Brain microvascular endothelial cell (primary cell): ENCODE data around the gene PDZD7.

ENCODE experiments used
- DNase-seq: peaks from one replicate; pipeline ENCODE4 v3.0.0-alpha.2; 2020
- H3K27ac ChIP-seq: fragments of 250-450 bp; sonication (Bioruptor Pico); 2 replicates; pipeline ENCODE4 v1.5.1; 2020; ENCODE audit warnings: mild to moderate bottlenecking, moderate library complexity
- H3K27me3 ChIP-seq: fragments of 250-450 bp; sonication (Bioruptor Pico); replicated peaks from 2 replicates; pipeline ENCODE4 v1.5.1; 2020; ENCODE audit warnings: mild to moderate bottlenecking
- H3K36me3 ChIP-seq: fragments of 250-450 bp; sonication (Bioruptor Pico); replicated peaks from 2 replicates; pipeline ENCODE4 v1.5.1; 2020; ENCODE audit warnings: mild to moderate bottlenecking
- H3K4me3 ChIP-seq: 2 replicates; pipeline ENCODE4 v1.5.1; 2011; ENCODE audit warnings: low read depth, mild to moderate bottlenecking, control low read depth, low read length, moderate library complexity
- CTCF ChIP-seq: IDR thresholded peaks from 2 replicates; pipeline ENCODE4 v1.5.1; 2011; ENCODE audit warnings: low read depth, mild to moderate bottlenecking, moderate library complexity, low read length, control low read depth, inconsistent platforms; ENCODE audit errors: missing control alignments
- in situ Hi-C: cut with HindIII; loops from 2 replicates; pipeline ENCODE4 v1.10.0; 2017; ENCODE audit warnings: low sequenced_read_pairs, low pct_ligation_motif_present

PDZD7 gene

GRCh38 chr10:101043363-101043707, 12.4 kb upstream of the PDZD7 start:
- H3K27ac ChIP-seq = peak overlapping the region; percentile 78
- H3K4me3 ChIP-seq = peak overlapping the region; percentile 72
- H3K36me3 ChIP-seq = peaks cover 25% of the 10 kb centered on the region
- no peak for TF ChIP-seq CTCF
- in situ Hi-C loops = no loop called here
- DNase-seq = no peak
- peaks cover 9% of the 10 kb centered on the region for H3K27me3 ChIP-seq

- H3K4me3 ChIP-seq = peak overlapping the region; percentile 72
- peak overlapping the region; percentile 78 for H3K27ac ChIP-seq
- DNase-seq = peak; percentile 94
- peaks cover 4% of the 10 kb centered on the region for H3K27me3 ChIP-seq
- TF ChIP-seq CTCF = no peak
- in situ Hi-C loops = no loop called here
- H3K36me3 ChIP-seq = peaks cover 30% of the 10 kb centered on the region
Measured at GRCh38 chr10:101042667-101043362, 11.9 kb upstream of the PDZD7 start.

- no peak for TF ChIP-seq CTCF
- no peak for DNase-seq
- H3K36me3 ChIP-seq = peaks cover 37% of the 10 kb centered on the region
- in situ Hi-C loops = no loop called here
- peak overlapping the region; percentile 72 for H3K4me3 ChIP-seq
- no peaks in the 10 kb centered on the region for H3K27me3 ChIP-seq
- H3K27ac ChIP-seq = no peak overlapping the region
Measured at GRCh38 chr10:101042118-101042517, 11.2 kb upstream of the PDZD7 start.

- H3K27me3 ChIP-seq = no peaks in the 10 kb centered on the region
- TF ChIP-seq CTCF = peak; percentile 92
- no peak overlapping the region for H3K27ac ChIP-seq
- in situ Hi-C loops = no loop called here
- peak; percentile 79 for DNase-seq
- H3K36me3 ChIP-seq = peaks cover 45% of the 10 kb centered on the region
- no peak overlapping the region for H3K4me3 ChIP-seq
Measured at GRCh38 chr10:101041252-101041761, 10.4 kb upstream of the PDZD7 start.

- Histone ChIP-seq H3K4me3 (no peak overlapping the region), H3K27me3 (no peaks in the 10 kb centered on the region), H3K27ac (no peak overlapping the region), H3K36me3 (peaks cover 48% of the 10 kb centered on the region)
- TF ChIP-seq CTCF = no peak
- DNase-seq = no peak
- in situ Hi-C loops = no loop called here
Measured at GRCh38 chr10:101040851-101041250, 9.9 kb upstream of the PDZD7 start.

- Histone ChIP-seq H3K4me3 (no peak overlapping the region), H3K27ac (no peak overlapping the region), H3K36me3 (peaks cover 56% of the 10 kb centered on the region), H3K27me3 (no peaks in the 10 kb centered on the region)
- no peak for TF ChIP-seq CTCF
- no peak for DNase-seq
- in situ Hi-C loops = no loop called here
Measured at GRCh38 chr10:101040061-101040460, 9.1 kb upstream of the PDZD7 start.
